Epithelial cell of alveolus of lung (primary cell): ENCODE results near the gene SAMD11. TPM values are rescaled to one million over a fixed set of nuclear protein-coding genes. Genes with fewer than 3 reads are reported as not detected.

Experiments
- total RNA-seq: library from RNA; depleted of rRNA; stranded (reverse); fragments of >200 nt; gene quantifications from 2 replicates; pipeline ENCODE4 v1.2.1, GENCODE V29; 2015

Gene SAMD11, protein sequence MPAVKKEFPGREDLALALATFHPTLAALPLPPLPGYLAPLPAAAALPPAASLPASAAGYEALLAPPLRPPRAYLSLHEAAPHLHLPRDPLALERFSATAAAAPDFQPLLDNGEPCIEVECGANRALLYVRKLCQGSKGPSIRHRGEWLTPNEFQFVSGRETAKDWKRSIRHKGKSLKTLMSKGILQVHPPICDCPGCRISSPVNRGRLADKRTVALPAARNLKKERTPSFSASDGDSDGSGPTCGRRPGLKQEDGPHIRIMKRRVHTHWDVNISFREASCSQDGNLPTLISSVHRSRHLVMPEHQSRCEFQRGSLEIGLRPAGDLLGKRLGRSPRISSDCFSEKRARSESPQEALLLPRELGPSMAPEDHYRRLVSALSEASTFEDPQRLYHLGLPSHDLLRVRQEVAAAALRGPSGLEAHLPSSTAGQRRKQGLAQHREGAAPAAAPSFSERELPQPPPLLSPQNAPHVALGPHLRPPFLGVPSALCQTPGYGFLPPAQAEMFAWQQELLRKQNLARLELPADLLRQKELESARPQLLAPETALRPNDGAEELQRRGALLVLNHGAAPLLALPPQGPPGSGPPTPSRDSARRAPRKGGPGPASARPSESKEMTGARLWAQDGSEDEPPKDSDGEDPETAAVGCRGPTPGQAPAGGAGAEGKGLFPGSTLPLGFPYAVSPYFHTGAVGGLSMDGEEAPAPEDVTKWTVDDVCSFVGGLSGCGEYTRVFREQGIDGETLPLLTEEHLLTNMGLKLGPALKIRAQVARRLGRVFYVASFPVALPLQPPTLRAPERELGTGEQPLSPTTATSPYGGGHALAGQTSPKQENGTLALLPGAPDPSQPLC
- total RNA-seq, result 30.3 and 46.1 TPM in 2 replicates

DNA sequence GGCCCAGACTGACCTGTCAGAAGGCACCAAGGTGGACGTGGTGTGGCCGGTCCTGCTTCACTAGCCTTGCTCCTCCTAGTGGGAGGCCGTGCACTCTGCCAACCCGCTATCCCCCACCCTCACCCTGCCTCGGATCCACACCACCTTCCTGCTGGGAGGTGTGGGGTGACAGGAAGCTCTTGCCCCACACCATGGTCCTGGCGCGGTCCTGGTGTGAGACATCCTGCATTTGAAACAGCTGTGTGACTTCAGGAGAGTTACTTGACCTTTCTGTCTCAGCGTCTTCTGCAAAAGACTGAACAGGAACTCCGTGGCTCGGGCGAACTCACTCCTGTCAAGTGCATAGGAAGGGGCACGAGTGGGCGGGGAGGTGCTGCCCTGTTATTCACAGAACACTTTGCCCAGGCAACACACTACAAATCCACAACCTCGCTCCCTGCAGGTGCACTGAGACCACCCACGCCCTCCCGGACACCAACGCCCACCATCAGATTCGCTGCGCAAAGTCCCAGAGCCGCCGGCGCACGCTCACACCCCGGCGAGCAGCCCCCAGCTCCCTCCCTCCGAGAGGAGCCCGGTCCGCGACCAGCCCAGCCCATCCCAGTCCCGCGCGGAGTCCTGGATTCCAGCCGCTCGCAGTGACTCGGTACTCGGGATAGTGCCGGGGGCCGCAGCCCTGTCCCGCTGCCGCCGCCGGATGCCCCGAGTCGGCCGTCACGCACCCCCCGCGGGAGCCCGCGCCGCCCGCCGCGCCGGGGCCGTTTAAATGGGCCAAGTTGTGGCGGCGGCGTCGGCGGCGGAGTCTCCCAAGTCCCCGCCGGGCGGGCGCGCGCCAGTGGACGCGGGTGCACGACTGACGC is at the start of gene SAMD11:
Gene SAMD11 (plus strand): TSS at position 793 of the 860 bp plus-strand sequence. CDS start 509 bp downstream, outside the sequence.

DNA sequence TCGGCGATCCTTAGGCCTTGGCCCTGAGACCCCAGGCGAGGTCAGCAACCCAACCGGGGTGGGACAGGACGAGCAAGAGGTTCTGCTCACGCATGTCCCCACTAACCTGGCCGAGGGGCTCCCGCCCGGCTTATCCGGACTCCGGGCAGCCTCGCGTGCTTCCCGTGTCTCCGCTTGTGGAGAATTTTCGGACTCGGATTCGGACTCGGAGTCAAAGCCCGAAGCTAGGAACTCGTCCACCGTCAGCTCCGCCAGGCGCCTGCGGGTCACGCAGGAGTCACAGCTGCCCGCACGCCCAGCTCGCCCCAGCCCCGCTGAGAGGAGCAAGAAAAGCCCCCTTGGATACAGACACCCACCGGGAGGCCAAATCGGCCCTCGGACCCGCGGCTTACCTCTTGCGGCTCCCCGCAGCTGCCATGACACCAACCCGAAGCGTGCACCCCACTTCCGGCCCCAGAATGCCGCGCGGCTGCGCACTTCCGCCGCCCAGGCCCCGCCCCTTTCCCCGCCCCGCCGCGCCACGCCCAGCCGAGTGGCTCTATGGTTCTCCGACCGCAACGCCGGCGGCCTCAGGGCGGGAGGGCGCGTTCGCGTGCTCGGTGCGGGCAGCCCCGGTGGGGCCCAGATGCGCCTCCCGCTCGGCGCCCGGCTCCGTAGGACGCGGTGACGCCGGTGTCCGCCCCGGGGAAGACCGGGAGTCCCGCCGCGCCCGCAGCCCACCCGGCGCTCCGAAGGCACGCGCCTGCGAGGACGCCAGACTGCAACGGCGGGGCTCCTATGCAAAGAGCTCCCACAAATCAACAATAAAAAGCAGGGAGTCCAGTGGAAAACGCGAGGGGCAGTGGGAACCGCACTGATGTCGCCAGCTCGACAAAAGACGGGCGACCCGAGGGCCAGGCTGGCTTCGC is 35.4 kb downstream of the SAMD11 start, which contains the start of gene NOC2L:
Gene NOC2L (minus strand): TSS at position 434 of the 908 bp plus-strand sequence. CDS start 16 bp downstream, at position 418.

DNA sequence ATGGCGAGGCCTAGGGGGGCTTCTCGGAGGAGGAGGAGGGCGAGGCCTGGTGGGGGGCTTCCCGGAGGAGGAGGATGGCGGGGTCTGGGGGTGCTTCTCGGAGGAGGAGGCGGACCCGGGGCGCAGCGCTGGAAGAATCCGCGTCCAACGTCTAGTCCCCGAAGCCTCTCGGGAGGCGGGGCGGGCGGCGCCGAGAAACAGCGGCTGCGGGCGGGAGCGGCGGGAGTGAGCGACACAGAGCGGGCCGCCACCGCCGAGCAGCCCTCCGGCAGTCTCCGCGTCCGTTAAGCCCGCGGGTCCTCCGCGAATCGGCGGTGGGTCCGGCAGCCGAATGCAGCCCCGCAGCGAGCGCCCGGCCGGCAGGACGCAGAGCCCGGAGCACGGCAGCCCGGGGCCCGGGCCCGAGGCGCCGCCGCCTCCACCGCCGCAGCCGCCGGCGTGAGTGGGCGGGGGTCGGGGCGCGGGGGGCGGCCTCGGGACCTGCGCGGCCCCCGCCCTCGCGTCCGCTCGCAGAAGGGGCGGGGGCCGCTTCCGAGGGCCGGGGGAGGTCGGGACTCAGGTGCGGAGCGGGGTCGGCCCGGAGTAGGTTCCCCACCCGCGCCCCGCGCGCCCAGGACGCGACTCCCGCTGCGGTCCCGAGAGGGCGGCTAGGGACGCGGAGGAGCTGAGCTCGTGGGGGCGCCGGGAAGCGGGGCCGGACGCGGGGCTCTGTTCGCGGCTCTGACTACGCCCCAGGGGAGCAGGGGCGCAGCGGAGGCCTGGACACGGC is 36.8 kb downstream of the SAMD11 start, which contains the start of gene KLHL17:
Gene KLHL17 (plus strand): TSS at position 222 of the 769 bp plus-strand sequence. CDS start 110 bp downstream, at position 332.

DNA sequence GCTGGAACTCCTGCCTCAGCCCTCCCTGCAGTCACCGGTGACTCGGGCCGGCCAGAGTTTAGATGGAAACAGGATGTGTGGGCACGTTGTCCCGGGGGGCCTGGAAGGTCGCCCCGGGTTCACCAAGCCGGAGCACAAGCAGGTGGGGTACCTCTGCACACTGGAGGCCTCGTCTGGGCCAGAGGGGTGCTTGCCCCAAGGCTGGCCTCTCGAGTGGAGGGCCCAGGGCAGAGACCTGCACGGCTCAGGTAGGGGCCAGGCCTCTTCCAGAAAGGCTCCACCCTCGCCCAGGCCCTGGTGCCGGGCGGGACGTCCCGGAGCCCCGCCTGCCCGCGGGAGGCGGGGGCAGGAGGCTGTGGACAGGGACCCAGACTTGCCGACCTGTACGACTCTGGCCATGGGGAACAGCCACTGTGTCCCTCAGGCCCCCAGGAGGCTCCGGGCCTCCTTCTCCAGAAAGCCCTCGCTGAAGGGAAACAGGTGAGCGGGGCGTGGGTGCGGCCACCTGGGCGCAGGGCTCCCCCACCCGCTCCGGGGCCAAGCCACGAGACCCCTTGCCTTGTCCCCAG is 42.5 kb downstream of the SAMD11 start, which contains the start of gene PLEKHN1:
Gene PLEKHN1 (plus strand): TSS at position 348 of the 569 bp plus-strand sequence. CDS start 50 bp downstream, at position 398.

DNA sequence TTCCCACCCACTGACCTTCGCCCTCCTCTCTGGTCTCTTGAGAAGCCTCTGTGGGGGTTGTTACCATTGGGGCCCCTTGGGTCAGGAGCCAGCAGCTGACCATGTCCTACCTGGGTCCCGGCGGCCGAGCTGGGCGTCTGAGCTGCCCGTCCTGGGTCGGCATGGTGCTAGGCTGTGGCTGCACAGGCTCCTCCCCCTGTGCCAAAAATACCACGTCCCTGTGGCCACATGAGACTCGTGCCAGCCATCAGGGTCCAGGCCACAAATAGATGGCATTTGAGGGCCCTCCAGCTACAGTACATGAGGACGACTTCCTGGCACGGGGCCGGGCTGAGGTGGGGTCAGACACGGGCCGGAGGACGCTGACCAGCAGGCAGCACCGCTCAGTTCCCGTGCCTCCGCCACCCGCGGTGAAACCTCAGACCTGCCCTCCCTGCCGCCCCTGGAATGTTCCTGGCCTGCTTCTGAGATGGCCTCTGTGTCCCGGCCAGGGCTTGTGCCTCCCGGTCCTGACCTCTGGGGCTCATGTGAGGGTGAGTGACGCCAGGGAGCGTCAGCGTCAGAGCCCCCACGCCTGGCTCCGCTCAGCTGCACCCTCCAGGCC is 58.3 kb downstream of the SAMD11 start, which contains the start of gene PERM1:
Gene PERM1 (minus strand): TSS at position 139 of the 604 bp plus-strand sequence. CDS start 1,064 bp downstream, outside the sequence.

Other genes starting within 250 kb of the SAMD11 start
- not detected in 2 replicates for gene OR4F16, start 237.3 kb upstream of the SAMD11 start, total RNA-seq
- 69.9 and 96.8 TPM in 2 replicates for gene NOC2L, start 35.3 kb downstream of the SAMD11 start, total RNA-seq
- gene KLHL17, start 36.7 kb downstream of the SAMD11 start, total RNA-seq, result 4.4 and 28.1 TPM in 2 replicates
- gene PLEKHN1, start 42.6 kb downstream of the SAMD11 start, total RNA-seq, result 1.4 TPM in 1 of 2 replicates, not detected in the other
- not detected in 2 replicates for gene PERM1, start 58.2 kb downstream of the SAMD11 start, total RNA-seq
- gene HES4, start 76.2 kb downstream of the SAMD11 start, total RNA-seq, result 11.4 and 13.4 TPM in 2 replicates
- gene ISG15, start 89.6 kb downstream of the SAMD11 start, total RNA-seq, result 31.4 and 283 TPM in 2 replicates
- 96.1 and 101 TPM in 2 replicates for gene AGRN, start 96.2 kb downstream of the SAMD11 start, total RNA-seq
- not detected in 2 replicates for gene RNF223, start 150.4 kb downstream of the SAMD11 start, total RNA-seq
- 14.1 and 14.8 TPM in 2 replicates for gene C1orf159, start 192.2 kb downstream of the SAMD11 start, total RNA-seq
- gene TTLL10, start 250.0 kb downstream of the SAMD11 start, total RNA-seq, result not detected in 2 replicates